Stimulated activated CD8-positive, alpha-beta memory T cell treated with anti-CD3 and anti-CD28 coated beads, Interleukin-12 subunit alpha, Interleukin-12 subunit beta, amount 100 ng/mL, for 1 hour (primary cell): ENCODE measurements around the gene PIGM.

Experiments
- DNase-seq: peaks from one replicate; pipeline ENCODE4 v3.0.0-alpha.2; 2020; ENCODE audit warnings: low read depth

Gene PIGM

GRCh38 chr1:159989581-159989980 lies 42.2 kb downstream of the PIGM start:
- DNase-seq: no peak

GRCh38 chr1:159988006-159988405 lies 43.8 kb downstream of the PIGM start:
- no peak for DNase-seq

- DNase-seq: no peak
These were observed 44.6 kb downstream of the PIGM start for GRCh38 chr1:159987186-159987585.

- no peak for DNase-seq
These were observed 45.3 kb downstream of the PIGM start for GRCh38 chr1:159986531-159986930.

- DNase-seq: no peak
These were observed 45.7 kb downstream of the PIGM start for GRCh38 chr1:159986093-159986492.

- no peak for DNase-seq
These were observed 46.3 kb downstream of the PIGM start for GRCh38 chr1:159985473-159985872.

- no peak for DNase-seq
These were observed 48.1 kb downstream of the PIGM start for GRCh38 chr1:159983681-159984080.

- no peak for DNase-seq
These were observed 49.5 kb downstream of the PIGM start for GRCh38 chr1:159982280-159982679.

GRCh38 chr1:159981351-159982055 lies 50.3 kb downstream of the PIGM start:
- DNase-seq: no peak

GRCh38 chr1:159980786-159981185 lies 51.0 kb downstream of the PIGM start:
- no peak for DNase-seq

GRCh38 chr1:159980076-159980475 lies 51.7 kb downstream of the PIGM start:
- DNase-seq: no peak

GRCh38 chr1:159979257-159979656 lies 52.5 kb downstream of the PIGM start:
- no peak for DNase-seq

- DNase-seq: no peak
These were observed 53.7 kb downstream of the PIGM start for GRCh38 chr1:159978107-159978398.

GRCh38 chr1:159977364-159978106 lies 54.3 kb downstream of the PIGM start:
- no peak for DNase-seq
